Epithelial cell of prostate (primary cell): ENCODE results near the gene USP2.

Experiments used
- DNase-seq: peaks from one replicate; pipeline ENCODE4 v3.0.0-alpha.2; 2011; ENCODE audit warnings: low read depth, low spot score
- H3K27ac ChIP-seq: fragments of 450-650 bp; 2 replicates; pipeline ENCODE4 v1.5.1; 2017; ENCODE audit warnings: mild to moderate bottlenecking

The USP2 gene

GRCh38 chr11:119346605-119347004 lies 34.9 kb downstream of the USP2 start, which contains the start of gene MFRP:
TSS of gene MFRP (minus strand) at chr11:119346705. CDS start at chr11:119346513, 192 bp downstream.
- DNase-seq: no peak
- no peak within 1 kb of the TSS for H3K27ac ChIP-seq

GRCh38 chr11:119345685-119346084 lies 35.8 kb downstream of the USP2 start:
- no peak for DNase-seq
- no peak overlapping the region for H3K27ac ChIP-seq

- no peak overlapping the region for H3K27ac ChIP-seq
- DNase-seq: no peak
Measured at GRCh38 chr11:119344291-119345010, 37.0 kb downstream of the USP2 start.

- DNase-seq: no peak
- H3K27ac ChIP-seq: no peak overlapping the region
Measured at GRCh38 chr11:119343726-119344125, 37.8 kb downstream of the USP2 start.

GRCh38 chr11:119342362-119343130 lies 38.9 kb downstream of the USP2 start:
- DNase-seq: no peak
- no peak overlapping the region for H3K27ac ChIP-seq

GRCh38 chr11:119342023-119342300 lies 39.5 kb downstream of the USP2 start:
- H3K27ac ChIP-seq: no peak overlapping the region
- DNase-seq: no peak

GRCh38 chr11:119341222-119342022 lies 40.1 kb downstream of the USP2 start:
- no peak overlapping the region for H3K27ac ChIP-seq
- no peak for DNase-seq

GRCh38 chr11:119340335-119341221 lies 40.9 kb downstream of the USP2 start, which contains the start of gene C1QTNF5:
TSS of gene C1QTNF5 (minus strand) at chr11:119340883. CDS start at chr11:119340397, 486 bp downstream.
- H3K27ac ChIP-seq: no peak within 1 kb of the TSS
- DNase-seq: no peak

- DNase-seq: no peak
- H3K27ac ChIP-seq: no peak overlapping the region
Measured at GRCh38 chr11:119339589-119340334, 41.7 kb downstream of the USP2 start.

GRCh38 chr11:119338965-119339588 lies 42.4 kb downstream of the USP2 start:
- H3K27ac ChIP-seq: no peak overlapping the region

GRCh38 chr11:119338318-119338890 lies 43.1 kb downstream of the USP2 start:
- H3K27ac ChIP-seq: no peak overlapping the region

More at GRCh38 chr11:119338965-119339588, 42.4 kb downstream of the USP2 start:
- DNase-seq: no peak

GRCh38 chr11:119337581-119338317 lies 43.7 kb downstream of the USP2 start:
- H3K27ac ChIP-seq: no peak overlapping the region

More at GRCh38 chr11:119338318-119338890, 43.1 kb downstream of the USP2 start:
- DNase-seq: no peak

GRCh38 chr11:119336744-119337469 lies 44.6 kb downstream of the USP2 start:
- H3K27ac ChIP-seq: no peak overlapping the region
- DNase-seq: no peak

More at GRCh38 chr11:119337581-119338317, 43.7 kb downstream of the USP2 start:
- no peak for DNase-seq

GRCh38 chr11:119335655-119336543 lies 45.6 kb downstream of the USP2 start:
- no peak for DNase-seq
- H3K27ac ChIP-seq: no peak overlapping the region

GRCh38 chr11:119335091-119335654 lies 46.3 kb downstream of the USP2 start:
- no peak overlapping the region for H3K27ac ChIP-seq

More at GRCh38 chr11:119335091-119335654, 46.3 kb downstream of the USP2 start:
- DNase-seq: no peak
